ENCODE results near the gene MYO6.

MYO6 gene

GRCh38 chr6:75933387-75933975 is 184.4 kb downstream of the MYO6 start:
- DNase-seq (ENCODE audit: low spot score): no peak
- in situ Hi-C loops (cut with MboI; ENCODE audit: low pct_unique_long_range_greater_than_20kb, low sequenced_read_pairs, unreplicated experiment): no loop called here
- TF ChIP-seq, protein P1, sequence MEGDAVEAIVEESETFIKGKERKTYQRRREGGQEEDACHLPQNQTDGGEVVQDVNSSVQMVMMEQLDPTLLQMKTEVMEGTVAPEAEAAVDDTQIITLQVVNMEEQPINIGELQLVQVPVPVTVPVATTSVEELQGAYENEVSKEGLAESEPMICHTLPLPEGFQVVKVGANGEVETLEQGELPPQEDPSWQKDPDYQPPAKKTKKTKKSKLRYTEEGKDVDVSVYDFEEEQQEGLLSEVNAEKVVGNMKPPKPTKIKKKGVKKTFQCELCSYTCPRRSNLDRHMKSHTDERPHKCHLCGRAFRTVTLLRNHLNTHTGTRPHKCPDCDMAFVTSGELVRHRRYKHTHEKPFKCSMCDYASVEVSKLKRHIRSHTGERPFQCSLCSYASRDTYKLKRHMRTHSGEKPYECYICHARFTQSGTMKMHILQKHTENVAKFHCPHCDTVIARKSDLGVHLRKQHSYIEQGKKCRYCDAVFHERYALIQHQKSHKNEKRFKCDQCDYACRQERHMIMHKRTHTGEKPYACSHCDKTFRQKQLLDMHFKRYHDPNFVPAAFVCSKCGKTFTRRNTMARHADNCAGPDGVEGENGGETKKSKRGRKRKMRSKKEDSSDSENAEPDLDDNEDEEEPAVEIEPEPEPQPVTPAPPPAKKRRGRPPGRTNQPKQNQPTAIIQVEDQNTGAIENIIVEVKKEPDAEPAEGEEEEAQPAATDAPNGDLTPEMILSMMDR (IDR thresholded peaks at IDR 0.05; ENCODE audit: extremely low read depth, insufficient read depth, missing control alignments): no peak

GRCh38 chr6:75934643-75935472 is 185.8 kb downstream of the MYO6 start:
- peak; percentile 78 for DNase-seq (ENCODE audit: low spot score)
- TF ChIP-seq, protein P1 (IDR thresholded peaks at IDR 0.05; ENCODE audit: extremely low read depth, insufficient read depth, missing control alignments): peak; percentile 85
- in situ Hi-C loops (cut with MboI; ENCODE audit: low pct_unique_long_range_greater_than_20kb, low sequenced_read_pairs, unreplicated experiment): no loop called here

GRCh38 chr6:75935473-75935793 is 186.4 kb downstream of the MYO6 start:
- TF ChIP-seq, protein P1 (IDR thresholded peaks at IDR 0.05; ENCODE audit: extremely low read depth, insufficient read depth, missing control alignments): no peak
- no peak for DNase-seq (ENCODE audit: low spot score)
- in situ Hi-C loops (cut with MboI; ENCODE audit: low pct_unique_long_range_greater_than_20kb, low sequenced_read_pairs, unreplicated experiment): no loop called here

DNA sequence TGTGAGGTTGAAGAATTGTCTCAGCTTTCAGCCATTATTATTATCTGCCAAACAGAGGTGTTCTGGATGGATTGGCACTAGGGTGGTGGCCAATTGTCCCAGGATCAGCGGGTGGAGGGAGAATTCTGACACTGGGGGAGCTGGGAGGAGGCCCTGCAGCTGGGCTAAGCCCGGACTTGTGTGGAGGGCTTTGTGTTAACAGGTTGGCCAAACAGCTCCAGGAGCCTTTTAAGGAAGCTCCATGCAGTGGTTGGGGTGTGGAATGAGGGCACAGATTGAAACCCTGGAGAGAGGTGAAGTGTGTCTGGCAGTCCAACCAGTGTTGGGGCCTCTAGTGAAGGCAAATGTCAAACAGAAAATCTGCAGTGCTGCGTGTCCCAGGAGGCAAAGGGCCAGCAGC is 187.6 kb downstream of the MYO6 start:
- DNase-seq (ENCODE audit: low spot score): no peak
- in situ Hi-C loops (cut with MboI; ENCODE audit: low pct_unique_long_range_greater_than_20kb, low sequenced_read_pairs, unreplicated experiment): no loop called here
- TF ChIP-seq, protein P1 (IDR thresholded peaks at IDR 0.05; ENCODE audit: extremely low read depth, insufficient read depth, missing control alignments): no peak

DNA sequence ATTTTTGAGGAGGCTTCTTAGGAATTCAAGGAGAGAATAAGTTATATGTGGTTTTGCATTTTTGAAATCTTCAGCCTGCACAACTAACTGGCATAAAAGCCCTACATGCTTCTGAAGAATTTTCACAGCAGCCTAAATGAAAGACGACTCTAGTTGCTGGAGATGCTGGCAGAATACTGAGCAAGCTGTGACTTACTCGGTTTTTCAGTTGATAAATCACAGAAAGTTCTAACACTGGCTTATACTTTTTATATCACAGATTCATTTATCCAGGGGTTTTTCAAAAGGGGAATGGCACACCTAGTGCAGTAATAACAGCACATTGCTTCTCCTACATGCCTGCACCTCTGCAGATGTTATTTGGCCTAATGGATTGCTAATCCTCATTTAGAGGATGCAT is 188.8 kb downstream of the MYO6 start:
- in situ Hi-C loops (cut with MboI; ENCODE audit: low pct_unique_long_range_greater_than_20kb, low sequenced_read_pairs, unreplicated experiment): no loop called here
- no peak for DNase-seq (ENCODE audit: low spot score)
- TF ChIP-seq, protein P1 (IDR thresholded peaks at IDR 0.05; ENCODE audit: extremely low read depth, insufficient read depth, missing control alignments): no peak

DNA sequence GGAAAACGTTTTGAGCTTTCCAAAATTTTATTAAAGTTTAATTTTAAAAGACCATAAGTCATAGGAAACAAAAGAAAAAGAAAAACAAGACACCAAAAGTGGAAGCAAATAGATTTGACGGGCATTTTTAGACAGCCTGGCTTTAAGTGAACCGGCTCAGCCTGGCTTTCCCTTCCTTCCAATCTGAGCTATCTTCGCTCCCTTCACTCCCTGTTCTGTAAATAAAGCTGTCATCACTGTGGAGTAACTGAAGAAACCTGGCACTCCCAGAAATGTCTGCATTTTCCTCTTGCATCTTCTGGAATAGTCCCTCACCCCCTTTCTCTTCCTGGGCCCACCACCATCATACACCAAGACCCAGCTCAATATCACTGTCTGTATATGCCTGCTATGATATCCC is 191.5 kb downstream of the MYO6 start:
- in situ Hi-C loops (cut with MboI; ENCODE audit: low pct_unique_long_range_greater_than_20kb, low sequenced_read_pairs, unreplicated experiment): no loop called here
- TF ChIP-seq, protein P1 (IDR thresholded peaks at IDR 0.05; ENCODE audit: extremely low read depth, insufficient read depth, missing control alignments): no peak
- no peak for DNase-seq (ENCODE audit: low spot score)

Data from GM13977 (cell line).